ENCODE results near the gene CDH13. TPM values are rescaled to one million over a fixed set of nuclear protein-coding genes. Genes with fewer than 3 reads are reported as not detected.

Gene CDH13
- polyA plus RNA-seq, 3 donors: 8.6 to 12.8 (median 12.4) TPM

GRCh38 chr16:82949016-82949415 is 322.2 kb downstream of the CDH13 start:
- DNase-seq (ENCODE audit: extremely low read depth in 1 of 11, low read depth in 9 of 11, low spot score in 4 of 11): no peak

GRCh38 chr16:82953517-82953916 is 326.7 kb downstream of the CDH13 start:
- DNase-seq (ENCODE audit: extremely low read depth in 1 of 11, low read depth in 9 of 11, low spot score in 4 of 11): no peak

GRCh38 chr16:82954224-82954929 is 327.6 kb downstream of the CDH13 start:
- no peak for DNase-seq (ENCODE audit: extremely low read depth in 1 of 11, low read depth in 9 of 11, low spot score in 4 of 11)

GRCh38 chr16:82955741-82956348 is 329.1 kb downstream of the CDH13 start:
- no peak for DNase-seq (ENCODE audit: extremely low read depth in 1 of 11, low read depth in 9 of 11, low spot score in 4 of 11)

- no peak for DNase-seq (ENCODE audit: extremely low read depth in 1 of 11, low read depth in 9 of 11, low spot score in 4 of 11)
Observed at GRCh38 chr16:82957212-82957611, 330.4 kb downstream of the CDH13 start.

GRCh38 chr16:82960918-82961317 is 334.1 kb downstream of the CDH13 start:
- DNase-seq (ENCODE audit: extremely low read depth in 1 of 11, low read depth in 9 of 11, low spot score in 4 of 11): no peak

- DNase-seq (ENCODE audit: extremely low read depth in 1 of 11, low read depth in 9 of 11, low spot score in 4 of 11): no peak
Observed at GRCh38 chr16:82963653-82964052, 336.9 kb downstream of the CDH13 start.

GRCh38 chr16:82965808-82966207 is 339.0 kb downstream of the CDH13 start:
- DNase-seq (ENCODE audit: extremely low read depth in 1 of 11, low read depth in 9 of 11, low spot score in 4 of 11): no peak

- DNase-seq (ENCODE audit: extremely low read depth in 1 of 11, low read depth in 9 of 11, low spot score in 4 of 11): no peak
Observed at GRCh38 chr16:82967424-82967823, 340.7 kb downstream of the CDH13 start.

- DNase-seq (ENCODE audit: extremely low read depth in 1 of 11, low read depth in 9 of 11, low spot score in 4 of 11): no peak
Observed at GRCh38 chr16:82971126-82971525, 344.4 kb downstream of the CDH13 start.

GRCh38 chr16:82972331-82972919 is 345.7 kb downstream of the CDH13 start:
- no peak for DNase-seq (ENCODE audit: extremely low read depth in 1 of 11, low read depth in 9 of 11, low spot score in 4 of 11)

GRCh38 chr16:82979406-82980111 is 352.8 kb downstream of the CDH13 start:
- DNase-seq (ENCODE audit: extremely low read depth in 1 of 11, low read depth in 9 of 11, low spot score in 4 of 11): no peak

GRCh38 chr16:82980810-82981209 is 354.0 kb downstream of the CDH13 start:
- DNase-seq (ENCODE audit: extremely low read depth in 1 of 11, low read depth in 9 of 11, low spot score in 4 of 11): no peak

GRCh38 chr16:82987767-82988166 is 361.0 kb downstream of the CDH13 start:
- DNase-seq (ENCODE audit: extremely low read depth in 1 of 11, low read depth in 9 of 11, low spot score in 4 of 11): no peak

GRCh38 chr16:82990155-82990554 is 363.4 kb downstream of the CDH13 start:
- no peak for DNase-seq (ENCODE audit: extremely low read depth in 1 of 11, low read depth in 9 of 11, low spot score in 4 of 11)

- DNase-seq (ENCODE audit: extremely low read depth in 1 of 11, low read depth in 9 of 11, low spot score in 4 of 11): no peak
Observed at GRCh38 chr16:82991410-82991809, 364.6 kb downstream of the CDH13 start.

- DNase-seq (ENCODE audit: extremely low read depth in 1 of 11, low read depth in 9 of 11, low spot score in 4 of 11): no peak
Observed at GRCh38 chr16:82991966-82992675, 365.4 kb downstream of the CDH13 start.

- DNase-seq (ENCODE audit: extremely low read depth in 1 of 11, low read depth in 9 of 11, low spot score in 4 of 11): no peak
Observed at GRCh38 chr16:82992786-82993185, 366.0 kb downstream of the CDH13 start.

- DNase-seq (ENCODE audit: extremely low read depth in 1 of 11, low read depth in 9 of 11, low spot score in 4 of 11): no peak
Observed at GRCh38 chr16:82993415-82993814, 366.6 kb downstream of the CDH13 start.

Data from renal cortex interstitium (tissue), 11 donors.